ENCODE results near the gene TMEM35B. TPM values are rescaled to one million over a fixed set of nuclear protein-coding genes. Genes with fewer than 3 reads are reported as not detected.

Gene TMEM35B
- total RNA-seq, 2 experiments from 2014 or later, result 0.85 to 2.3 TPM

DNA sequence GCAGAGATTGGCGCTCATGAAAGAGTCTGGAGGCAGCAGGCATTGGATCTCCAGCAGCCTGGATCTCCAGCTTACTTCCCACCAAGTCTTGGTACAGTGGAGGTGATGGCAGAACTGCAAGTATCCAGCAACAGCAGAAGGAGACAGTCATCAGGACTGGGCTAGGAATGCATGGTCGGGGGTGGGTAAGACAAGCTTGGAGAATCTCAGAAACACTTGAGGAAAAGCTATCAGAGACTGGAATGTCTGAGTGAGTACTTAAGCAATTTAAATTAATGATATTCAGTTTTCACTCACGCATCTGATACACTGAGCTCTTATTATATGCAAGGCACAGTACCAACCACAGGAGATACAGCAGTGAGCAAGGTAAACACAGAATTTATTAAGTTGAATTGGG, 9.8 kb downstream of the TMEM35B start:
- Histone ChIP-seq H3K27me3 (ENCODE audit: control insufficient read depth in 1 of 2, insufficient read depth in 2 of 2, low read length in 2 of 2) (no peaks in the 10 kb centered on the region), H3K9me3 (ENCODE audit: control insufficient read depth in 1 of 2, insufficient read depth in 1 of 2, low read length in 2 of 2) (peaks cover 0 to 10% of the 10 kb centered on the region in 2 experiments), H3K27ac (ENCODE audit: low read depth in 1 of 2, low read length in 2 of 2) (no peak overlapping the region), H3K36me3 (ENCODE audit: insufficient read depth, low read length) (peaks cover 2% of the 10 kb centered on the region), H3K4me3 (ENCODE audit: low read length) (no peak overlapping the region), H3K4me1 (ENCODE audit: insufficient read depth, low read length) (no peaks in the 10 kb centered on the region)
- POLR2A ChIA-PET, result interaction anchor here (0.8 kb wide), 1 partner anchor 9 kb away, joined by 3 read pairs; no protein-coding TSS in a partner anchor
- ATAC-seq (ENCODE audit: poor library complexity), result no peak
- TF ChIP-seq, protein P1, sequence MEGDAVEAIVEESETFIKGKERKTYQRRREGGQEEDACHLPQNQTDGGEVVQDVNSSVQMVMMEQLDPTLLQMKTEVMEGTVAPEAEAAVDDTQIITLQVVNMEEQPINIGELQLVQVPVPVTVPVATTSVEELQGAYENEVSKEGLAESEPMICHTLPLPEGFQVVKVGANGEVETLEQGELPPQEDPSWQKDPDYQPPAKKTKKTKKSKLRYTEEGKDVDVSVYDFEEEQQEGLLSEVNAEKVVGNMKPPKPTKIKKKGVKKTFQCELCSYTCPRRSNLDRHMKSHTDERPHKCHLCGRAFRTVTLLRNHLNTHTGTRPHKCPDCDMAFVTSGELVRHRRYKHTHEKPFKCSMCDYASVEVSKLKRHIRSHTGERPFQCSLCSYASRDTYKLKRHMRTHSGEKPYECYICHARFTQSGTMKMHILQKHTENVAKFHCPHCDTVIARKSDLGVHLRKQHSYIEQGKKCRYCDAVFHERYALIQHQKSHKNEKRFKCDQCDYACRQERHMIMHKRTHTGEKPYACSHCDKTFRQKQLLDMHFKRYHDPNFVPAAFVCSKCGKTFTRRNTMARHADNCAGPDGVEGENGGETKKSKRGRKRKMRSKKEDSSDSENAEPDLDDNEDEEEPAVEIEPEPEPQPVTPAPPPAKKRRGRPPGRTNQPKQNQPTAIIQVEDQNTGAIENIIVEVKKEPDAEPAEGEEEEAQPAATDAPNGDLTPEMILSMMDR (IDR thresholded peaks at IDR 0.05), result no peak
- peak overlapping the region; percentile 51 for H3K27ac Mint-ChIP-seq
- CTCF ChIA-PET, result interaction anchor here (0.6 kb wide), 1 partner anchor 123 kb away, joined by 3 read pairs; no protein-coding TSS in a partner anchor
- H3K4me3 Mint-ChIP-seq, result no peak overlapping the region
- H3K36me3 Mint-ChIP-seq (ENCODE audit: low read depth), result peaks cover 25% of the 10 kb centered on the region
- intact Hi-C loops (cut with DNase I, micrococcal nuclease), result no loop called here
- no peaks in the 10 kb centered on the region for H3K9me3 Mint-ChIP-seq
- DNase-seq, result no peak
- H3K27me3 Mint-ChIP-seq, result no peaks in the 10 kb centered on the region
- peaks cover 12% of the 10 kb centered on the region for H3K4me1 Mint-ChIP-seq (ENCODE audit: low read depth)

DNA sequence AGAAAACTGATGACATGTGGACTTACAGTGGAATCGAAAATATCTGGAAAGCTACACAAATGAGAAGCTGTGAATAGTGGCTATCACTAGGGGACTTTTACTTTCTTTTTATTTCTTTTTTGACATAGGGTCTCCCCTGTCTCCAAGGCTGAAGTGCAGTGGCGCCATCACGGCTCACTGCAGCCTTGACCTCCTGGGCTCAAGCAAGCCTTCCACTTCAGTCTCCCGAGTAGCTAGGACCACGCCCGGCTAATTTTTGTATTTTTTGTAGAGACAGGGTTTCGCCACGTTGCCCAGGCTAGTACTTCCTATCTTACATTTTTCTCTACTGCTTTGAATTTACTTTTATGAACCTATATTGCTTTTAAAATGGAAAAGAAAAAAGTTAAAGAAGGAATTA, 10.5 kb downstream of the TMEM35B start:
- CTCF ChIA-PET, result interaction anchor here (0.6 kb wide), 1 partner anchor 122 kb away, joined by 4 read pairs; no protein-coding TSS in a partner anchor
- POLR2A ChIA-PET, result no interaction called here
- TF ChIP-seq, protein P1 (IDR thresholded peaks at IDR 0.05), result no peak
- Histone ChIP-seq H3K4me1 (ENCODE audit: insufficient read depth, low read length) (no peaks in the 10 kb centered on the region), H3K27me3 (ENCODE audit: control insufficient read depth in 1 of 2, insufficient read depth in 2 of 2, low read length in 2 of 2) (no peaks in the 10 kb centered on the region), H3K27ac (ENCODE audit: low read depth in 1 of 2, low read length in 2 of 2) (no peak overlapping the region), H3K9me3 (ENCODE audit: control insufficient read depth in 1 of 2, insufficient read depth in 1 of 2, low read length in 2 of 2) (peaks cover 0 to 10% of the 10 kb centered on the region in 2 experiments), H3K4me3 (ENCODE audit: low read length) (no peak overlapping the region), H3K36me3 (ENCODE audit: insufficient read depth, low read length) (peaks cover 2% of the 10 kb centered on the region)
- peak overlapping the region; percentile 51 for H3K27ac Mint-ChIP-seq
- H3K4me1 Mint-ChIP-seq (ENCODE audit: low read depth), result peaks cover 10% of the 10 kb centered on the region
- H3K9me3 Mint-ChIP-seq, result no peaks in the 10 kb centered on the region
- no peaks in the 10 kb centered on the region for H3K27me3 Mint-ChIP-seq
- DNase-seq, result no peak
- ATAC-seq (ENCODE audit: poor library complexity), result no peak
- intact Hi-C loops (cut with DNase I, micrococcal nuclease), result no loop called here
- H3K4me3 Mint-ChIP-seq, result no peak overlapping the region
- H3K36me3 Mint-ChIP-seq (ENCODE audit: low read depth), result peaks cover 24% of the 10 kb centered on the region

DNA sequence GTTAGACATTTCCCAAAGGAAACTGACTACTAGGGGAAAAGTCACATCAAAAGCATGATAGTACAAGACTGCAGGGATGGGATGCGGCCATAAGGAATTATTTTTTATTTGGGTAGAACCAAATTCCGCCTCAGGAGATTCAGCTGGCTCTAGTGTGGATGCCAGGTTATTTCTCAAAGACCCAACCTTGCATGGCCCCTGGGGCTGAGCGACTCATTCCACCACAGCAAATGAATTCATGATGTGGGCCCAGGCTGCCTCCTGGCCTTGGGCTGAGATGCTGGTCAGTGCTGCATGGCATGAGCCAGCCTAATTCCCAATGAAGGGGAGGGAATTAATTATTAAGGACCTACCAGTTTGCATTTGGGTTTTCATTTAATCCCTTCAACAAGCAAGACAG, 11.8 kb downstream of the TMEM35B start:
- Histone ChIP-seq H3K36me3 (ENCODE audit: insufficient read depth, low read length) (peaks cover 2% of the 10 kb centered on the region), H3K27ac (ENCODE audit: low read depth in 1 of 2, low read length in 2 of 2) (no peak overlapping the region), H3K9me3 (ENCODE audit: control insufficient read depth in 1 of 2, insufficient read depth in 1 of 2, low read length in 2 of 2) (peaks cover 0 to 17% of the 10 kb centered on the region in 2 experiments), H3K4me1 (ENCODE audit: insufficient read depth, low read length) (peaks cover 13% of the 10 kb centered on the region), H3K4me3 (ENCODE audit: low read length) (no peak overlapping the region), H3K27me3 (ENCODE audit: control insufficient read depth in 1 of 2, insufficient read depth in 2 of 2, low read length in 2 of 2) (no peaks in the 10 kb centered on the region)
- no peak overlapping the region for H3K4me3 Mint-ChIP-seq
- no peak for ATAC-seq (ENCODE audit: poor library complexity)
- DNase-seq, result no peak
- H3K36me3 Mint-ChIP-seq (ENCODE audit: low read depth), result peaks cover 18% of the 10 kb centered on the region
- TF ChIP-seq, protein P1 (IDR thresholded peaks at IDR 0.05), result no peak
- POLR2A ChIA-PET, result interaction anchor here (1.0 kb wide), 1 partner anchor 12 kb away, joined by 5 read pairs; the partner anchor contains the start of gene TMEM35B
- no peaks in the 10 kb centered on the region for H3K9me3 Mint-ChIP-seq
- no peak overlapping the region for H3K27ac Mint-ChIP-seq
- no peaks in the 10 kb centered on the region for H3K27me3 Mint-ChIP-seq
- peaks cover 10% of the 10 kb centered on the region for H3K4me1 Mint-ChIP-seq (ENCODE audit: low read depth)
- intact Hi-C loops (cut with DNase I, micrococcal nuclease), result no loop called here
- CTCF ChIA-PET, result no interaction called here
